GM21390 (cell line): ENCODE data around the gene AFF1.
A peak's percentile ranks its signal among the peaks of the same experiment; 100 is the strongest.
"Not testable (repeated sequence)": the region's sequence is repeated elsewhere in the genome, so short reads cannot be mapped to it uniquely, and the experiment has no call there.

Experiments
- ATAC-seq: cut with Tn5 transposase; IDR thresholded peaks from one replicate; pipeline ENCODE4 v1.9.1; 2021; ENCODE audit not compliant: unreplicated experiment

The AFF1 gene

DNA sequence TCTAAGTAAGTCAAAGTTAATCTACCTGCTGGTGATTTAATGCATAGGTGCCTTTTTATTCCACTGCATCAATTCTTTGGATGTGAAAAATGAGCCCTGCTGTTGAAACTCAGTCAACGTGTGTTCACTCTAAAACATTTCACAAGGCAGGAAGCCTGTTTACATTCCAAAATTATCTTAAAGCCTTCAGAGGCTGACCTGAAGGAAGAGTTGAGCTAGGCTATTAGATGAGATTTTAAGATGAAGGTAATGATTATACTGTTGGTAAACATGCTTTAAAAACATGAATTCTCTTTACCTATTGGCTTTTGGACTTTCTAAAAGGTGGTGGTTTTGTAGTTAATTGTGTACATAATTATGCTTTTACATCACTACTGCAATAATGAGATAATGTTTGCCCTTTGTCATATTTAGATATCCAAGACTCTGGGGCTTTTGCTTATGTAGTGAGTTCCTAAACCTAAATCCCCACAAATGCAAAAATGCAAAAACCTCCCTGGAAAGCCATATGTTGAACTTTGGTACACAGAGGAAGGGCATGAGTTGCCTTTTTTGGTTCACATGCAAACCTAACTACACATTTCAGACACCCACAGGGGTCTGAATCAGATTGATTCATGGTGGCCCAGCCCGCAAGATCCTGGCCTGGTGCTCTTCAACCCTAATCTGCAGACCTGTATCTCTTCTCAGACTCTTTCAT is 193.3 kb downstream of the AFF1 start:
- ATAC-seq = no peak

DNA sequence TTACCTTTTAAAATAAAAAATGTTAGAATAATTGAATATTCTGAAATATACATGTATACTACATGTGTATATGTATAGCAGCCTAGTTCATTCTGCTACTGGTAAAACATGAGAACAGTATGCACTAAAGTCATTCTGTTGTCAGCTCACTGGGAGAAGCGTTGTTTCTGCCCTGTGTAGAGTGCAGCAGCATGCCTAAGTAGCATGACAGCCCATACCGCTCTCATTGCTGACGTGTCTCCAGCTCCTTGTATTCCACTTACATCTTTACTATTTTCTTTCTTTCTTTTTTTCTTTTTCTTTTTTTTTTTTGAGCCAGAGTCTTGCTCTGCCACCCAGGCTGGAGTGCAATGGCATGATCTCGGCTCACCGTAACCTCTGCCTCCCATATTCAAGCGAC is 194.9 kb downstream of the AFF1 start:
- no peak for ATAC-seq

GRCh38 chr4:87130985-87131703 is 196.3 kb downstream of the AFF1 start:
- ATAC-seq = no peak

DNA sequence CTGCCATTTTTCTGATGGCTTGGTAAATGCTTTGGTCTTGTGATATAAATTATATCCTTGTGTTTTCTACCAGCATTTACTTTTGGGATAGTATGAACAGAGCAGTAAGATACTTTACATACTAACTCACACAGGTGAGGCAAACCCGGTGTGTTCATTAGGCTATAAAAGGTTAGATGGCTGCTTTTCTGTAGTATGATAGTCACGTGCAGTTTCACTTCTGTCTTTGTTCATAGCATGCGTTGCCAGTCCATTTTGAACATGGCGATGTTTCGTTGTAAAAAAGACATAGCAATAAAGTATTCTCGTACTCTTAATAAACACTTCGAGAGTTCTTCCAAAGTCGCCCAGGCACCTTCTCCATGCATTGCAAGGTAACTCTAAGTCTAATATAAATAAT is 197.2 kb downstream of the AFF1 start:
- ATAC-seq = no peak

DNA sequence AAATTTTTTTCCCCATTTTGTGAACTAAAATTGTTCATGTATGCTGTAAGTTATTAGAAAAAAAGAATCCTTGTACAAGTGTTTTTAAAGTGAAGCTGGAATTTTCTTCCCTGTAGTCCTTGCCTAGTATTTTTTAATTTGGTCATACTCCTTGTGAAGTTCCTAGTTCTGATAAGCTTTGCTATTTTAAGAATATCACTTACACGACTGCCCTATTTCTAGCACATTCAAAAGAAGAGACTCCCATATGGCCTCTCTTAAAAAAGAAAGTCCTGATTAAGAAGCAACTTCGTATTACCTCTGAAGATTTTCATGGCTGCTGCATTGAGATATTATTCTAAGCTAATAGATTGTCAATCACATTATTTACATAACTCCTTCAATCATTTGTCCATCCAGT is 198.4 kb downstream of the AFF1 start:
- no peak for ATAC-seq

GRCh38 chr4:87134122-87134521 is 199.3 kb downstream of the AFF1 start:
- ATAC-seq = no peak

GRCh38 chr4:87141428-87141827 is 206.6 kb downstream of the AFF1 start:
- no peak for ATAC-seq

DNA sequence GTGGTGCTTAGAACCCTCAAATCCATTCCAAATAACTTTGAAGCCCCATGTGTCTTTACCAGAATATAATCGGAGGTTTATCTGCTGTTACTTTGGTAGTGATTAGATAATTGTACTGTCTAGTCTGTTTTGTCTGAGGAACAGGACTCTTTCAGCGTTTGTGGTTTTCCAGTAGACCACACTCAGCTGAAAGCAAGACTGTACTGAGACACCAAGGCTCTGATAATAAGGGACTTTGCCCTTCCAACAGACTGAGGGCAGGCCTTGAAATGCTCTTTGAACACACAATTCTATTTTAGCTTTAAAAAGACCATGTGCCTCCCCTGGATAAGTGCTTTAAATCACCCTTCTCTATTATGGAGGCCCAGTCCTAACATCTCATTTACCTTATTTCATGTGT is 209.5 kb downstream of the AFF1 start:
- ATAC-seq = no peak

DNA sequence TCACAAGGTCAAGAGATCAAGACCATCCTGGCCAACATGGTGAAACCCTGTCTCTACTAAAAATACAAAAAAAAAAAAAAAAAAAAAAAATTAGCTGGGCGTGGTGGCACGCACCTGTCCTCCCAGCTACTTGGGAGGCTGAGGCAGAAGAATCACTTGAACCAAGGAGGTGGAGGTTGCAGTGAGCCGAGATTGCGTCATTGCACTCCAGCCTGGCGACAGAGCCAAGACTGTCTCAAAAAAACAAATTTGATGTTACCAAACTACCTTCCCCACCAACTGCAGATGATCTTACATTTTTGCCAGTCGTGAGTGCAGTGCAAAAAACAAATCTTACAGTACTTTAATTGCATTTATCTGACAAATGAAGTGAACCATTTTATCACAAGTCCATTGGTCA is 211.1 kb downstream of the AFF1 start:
- not testable (repeated sequence) for ATAC-seq

DNA sequence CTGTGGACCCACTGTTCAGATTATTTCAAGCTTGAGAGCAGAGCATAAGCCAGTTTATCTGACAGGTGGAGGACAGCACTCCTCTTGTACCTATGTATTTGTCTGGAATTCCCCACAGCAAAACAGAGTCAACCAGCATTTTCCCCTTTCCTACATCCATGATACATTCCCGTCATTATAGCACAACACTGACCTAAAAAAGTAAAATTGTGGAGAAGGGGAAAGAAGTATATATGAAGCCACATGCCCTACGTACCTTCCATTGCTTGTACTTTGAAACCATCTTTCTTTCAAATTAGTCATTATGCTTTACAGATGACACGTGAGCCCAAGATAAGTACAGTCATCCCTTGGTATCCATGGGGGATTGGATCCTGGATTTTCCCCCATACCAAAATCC is 212.3 kb downstream of the AFF1 start:
- ATAC-seq = no peak

DNA sequence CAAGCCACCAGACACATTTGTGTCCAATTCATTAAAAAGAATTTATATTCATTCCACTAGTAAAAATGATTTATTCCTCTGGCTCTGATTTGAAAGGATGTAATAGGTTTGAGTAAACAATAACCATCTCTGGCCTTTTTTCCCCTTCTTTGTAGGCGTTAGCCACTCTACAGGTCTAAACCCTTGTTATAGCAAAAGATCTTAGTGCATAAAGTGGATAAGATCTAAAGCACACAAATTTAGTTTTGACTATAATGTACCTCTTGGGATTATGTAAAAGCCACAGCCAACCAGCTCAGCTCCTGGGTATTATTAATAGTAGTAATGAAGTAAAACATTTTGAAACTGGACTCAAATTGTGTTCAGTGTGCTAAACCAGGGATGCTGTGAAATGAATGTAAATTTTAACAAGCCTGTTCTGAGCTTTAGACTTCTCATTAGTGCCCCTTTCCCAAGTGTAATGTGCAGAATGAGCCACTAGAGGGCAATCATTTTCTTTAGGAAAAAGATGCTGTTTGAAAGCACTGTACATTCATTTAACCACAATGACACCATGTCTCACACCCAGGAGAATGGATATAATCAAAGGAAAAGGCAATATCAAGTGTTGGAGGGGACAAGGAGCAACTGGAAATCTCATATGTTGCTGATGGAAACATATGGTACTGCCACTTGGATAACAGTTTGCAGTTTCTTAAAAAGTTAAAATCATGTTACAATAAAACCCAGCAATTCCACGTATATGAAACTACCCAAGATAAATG is 215.9 kb downstream of the AFF1 start:
- ATAC-seq = peak; percentile 60

- ATAC-seq = no peak
These were observed 216.9 kb downstream of the AFF1 start for GRCh38 chr4:87151730-87152129.

DNA sequence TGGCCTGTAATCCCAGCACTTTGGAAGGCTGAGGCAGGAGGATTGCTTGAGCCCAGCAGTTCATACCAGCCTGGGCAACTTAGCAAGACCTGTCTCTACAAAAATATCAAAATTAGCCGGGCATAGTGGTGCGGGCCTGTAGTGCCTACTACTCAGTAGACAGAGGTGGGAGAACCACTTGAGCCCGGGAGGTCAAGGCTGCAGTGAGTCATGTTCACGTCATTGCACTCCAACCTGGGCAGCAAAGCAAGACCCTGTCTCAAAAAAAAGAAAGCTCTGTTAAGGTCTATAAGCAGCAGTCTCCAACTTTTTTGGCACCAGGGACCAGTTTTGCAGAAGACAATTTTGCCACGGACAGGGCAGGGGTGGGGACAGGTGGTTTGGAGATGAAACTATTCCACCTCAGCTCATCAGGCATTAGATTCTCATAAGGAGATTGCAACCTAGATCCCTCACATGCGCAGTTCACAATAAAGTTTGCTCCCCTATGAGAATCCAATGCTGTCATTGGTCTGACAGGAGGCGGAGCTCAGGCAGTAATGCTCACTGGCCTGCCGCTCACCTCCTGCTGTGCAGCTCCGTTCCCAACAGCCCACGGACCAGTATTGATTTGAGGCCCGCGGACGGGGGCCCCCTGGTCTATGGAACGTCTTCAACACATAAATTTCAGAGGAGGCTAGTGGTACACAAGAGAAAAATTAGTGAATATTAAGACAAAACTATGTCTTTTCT is 217.7 kb downstream of the AFF1 start:
- no peak for ATAC-seq

DNA sequence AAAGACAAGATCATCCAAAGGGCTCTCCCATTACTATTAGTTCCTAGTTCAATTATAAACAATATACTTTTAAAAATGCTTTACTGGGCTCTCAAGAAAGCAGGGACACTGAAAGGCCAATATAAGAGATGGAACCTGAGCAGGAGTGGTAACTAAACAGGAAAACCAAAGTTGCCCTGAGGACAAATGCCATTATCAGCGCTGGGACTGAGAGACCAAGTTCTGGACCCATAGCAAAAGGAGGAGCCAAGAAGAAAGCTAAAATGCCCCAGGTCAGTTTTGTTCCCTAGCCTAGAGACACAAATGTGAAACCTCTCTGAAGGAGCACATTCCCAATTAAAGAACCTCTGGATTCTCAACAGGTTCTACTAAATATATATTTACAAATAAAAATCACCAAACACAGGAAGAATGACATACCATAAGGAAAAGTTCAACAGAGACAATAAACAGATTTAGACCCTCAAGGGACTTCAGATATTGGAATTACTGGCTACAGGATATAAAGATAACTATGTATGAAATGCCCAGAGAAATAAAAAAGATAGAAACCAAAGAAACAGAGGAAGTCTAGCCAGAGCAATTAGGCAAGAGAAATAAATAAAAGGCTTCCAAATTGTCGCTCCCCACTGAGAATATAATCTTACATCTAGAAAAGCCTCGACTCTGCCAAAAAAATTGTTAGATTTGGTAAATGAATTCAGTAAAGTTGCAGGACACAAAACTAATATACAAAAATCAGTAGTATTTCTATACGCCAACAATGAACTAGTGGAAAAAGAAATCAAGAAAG is 218.5 kb downstream of the AFF1 start:
- ATAC-seq = no peak

- no peak for ATAC-seq
These were observed 231.1 kb downstream of the AFF1 start for GRCh38 chr4:87165892-87166291.

DNA sequence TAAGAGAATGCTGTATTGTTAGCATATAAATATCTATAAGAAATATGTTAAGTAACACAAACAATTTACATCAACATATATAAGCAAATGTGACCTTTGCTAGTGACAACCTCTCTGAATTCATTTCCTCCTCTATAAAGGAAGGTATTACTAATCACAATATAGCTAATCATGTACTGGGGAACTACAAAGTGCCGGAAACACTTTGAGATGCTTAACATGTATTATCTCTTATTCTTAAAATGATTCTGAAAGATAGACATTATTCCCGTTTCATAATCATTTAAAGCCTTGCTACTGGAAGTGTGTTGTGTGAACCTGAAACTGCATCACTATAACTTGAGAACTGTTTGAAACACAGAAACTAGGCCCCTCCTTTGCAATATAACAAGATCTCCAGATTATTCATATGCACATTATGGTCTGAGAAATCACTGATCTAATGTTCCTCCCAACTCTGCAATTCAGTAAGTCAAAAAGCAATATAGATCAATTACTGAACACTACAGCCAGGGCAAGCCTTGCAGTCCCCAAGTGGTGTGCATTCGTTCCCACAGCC is 231.6 kb downstream of the AFF1 start:
- ATAC-seq = no peak

GRCh38 chr4:87171944-87172343 is 237.1 kb downstream of the AFF1 start:
- no peak for ATAC-seq

DNA sequence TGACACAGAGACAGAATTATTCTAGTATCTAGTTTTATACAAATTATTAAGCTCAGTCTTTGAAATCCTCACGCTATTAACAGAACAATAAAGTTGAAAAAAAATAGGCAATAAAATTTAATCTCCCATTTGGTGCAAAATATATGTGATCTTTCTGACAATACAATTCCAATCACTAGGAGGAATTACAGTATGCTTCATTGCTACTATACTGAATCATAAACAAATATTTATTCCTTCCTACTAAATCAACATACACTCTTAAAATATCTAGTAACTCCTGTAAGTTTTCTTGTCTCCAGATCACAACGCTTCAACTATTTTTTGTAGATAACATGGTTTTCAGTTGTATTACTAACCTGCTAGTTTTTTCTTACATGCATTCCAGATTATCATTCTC is 239.9 kb downstream of the AFF1 start:
- ATAC-seq = no peak

DNA sequence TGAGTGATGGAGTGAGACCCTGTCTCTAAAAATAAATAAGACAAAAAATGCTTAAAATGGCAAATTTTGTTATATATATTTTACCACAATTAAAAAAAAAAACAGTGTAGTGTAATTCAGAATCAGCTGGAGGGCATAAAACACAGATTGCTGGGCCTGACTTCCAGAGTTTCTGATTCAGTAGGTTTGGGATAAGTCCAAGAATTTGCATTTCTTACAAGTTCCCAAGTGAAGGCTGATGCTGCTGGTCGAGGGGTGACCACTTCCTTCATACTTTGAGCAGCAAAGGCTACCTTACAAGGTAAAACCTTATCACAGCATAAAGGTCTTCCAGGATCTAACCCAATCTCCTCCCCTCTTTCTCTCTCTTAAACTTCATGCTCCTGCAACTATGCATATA is 244.9 kb downstream of the AFF1 start:
- ATAC-seq = no peak

DNA sequence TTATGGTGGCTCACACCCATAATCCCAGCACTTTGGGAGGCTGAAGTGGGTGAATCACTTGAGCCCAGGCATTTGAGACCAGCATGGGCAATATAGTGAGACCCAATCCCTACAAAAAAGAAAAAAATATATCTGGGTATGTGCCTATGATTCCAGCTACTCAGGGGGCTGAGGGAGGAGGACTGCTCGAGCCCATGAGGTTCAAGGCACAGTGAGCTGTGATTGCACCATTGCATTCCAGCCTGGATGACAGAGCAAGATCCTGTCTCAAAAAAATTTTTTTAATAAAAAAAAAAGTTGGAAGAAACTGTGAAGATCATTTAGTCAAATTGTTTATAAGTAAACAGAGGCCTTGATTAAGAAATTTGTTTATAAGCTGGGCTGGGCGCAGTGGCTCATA is 246.0 kb downstream of the AFF1 start:
- ATAC-seq = no peak
